GM04503 (cell line): ENCODE data around the gene GOSR2.
"Not testable (repeated sequence)": the region's sequence is repeated elsewhere in the genome, so short reads cannot be mapped to it uniquely, and the experiment has no call there.

Experiments
- DNase-seq: peaks from one replicate; pipeline ENCODE4 v3.0.0-alpha.2; 2012; ENCODE audit warnings: low read depth

The GOSR2 gene

DNA sequence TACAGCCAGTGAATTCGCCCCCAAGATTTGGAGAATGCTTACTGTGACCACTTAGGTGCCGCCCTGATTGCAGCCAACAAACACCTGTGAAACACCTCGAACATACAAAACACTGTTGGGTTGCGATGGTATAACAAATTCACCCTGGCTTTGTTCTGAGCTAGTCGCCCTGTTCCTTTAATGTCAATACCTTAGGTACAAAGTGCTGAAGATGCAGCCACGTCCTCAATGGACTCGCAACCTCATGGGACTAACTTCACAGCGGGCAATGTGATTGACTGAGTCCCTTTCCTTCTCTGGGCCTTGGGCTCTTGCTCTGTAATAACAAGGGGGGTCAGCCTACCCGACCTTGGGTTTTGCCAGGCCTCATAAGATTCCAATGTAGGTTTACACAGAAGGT is 28.9 kb upstream of the GOSR2 start:
- no peak for DNase-seq

DNA sequence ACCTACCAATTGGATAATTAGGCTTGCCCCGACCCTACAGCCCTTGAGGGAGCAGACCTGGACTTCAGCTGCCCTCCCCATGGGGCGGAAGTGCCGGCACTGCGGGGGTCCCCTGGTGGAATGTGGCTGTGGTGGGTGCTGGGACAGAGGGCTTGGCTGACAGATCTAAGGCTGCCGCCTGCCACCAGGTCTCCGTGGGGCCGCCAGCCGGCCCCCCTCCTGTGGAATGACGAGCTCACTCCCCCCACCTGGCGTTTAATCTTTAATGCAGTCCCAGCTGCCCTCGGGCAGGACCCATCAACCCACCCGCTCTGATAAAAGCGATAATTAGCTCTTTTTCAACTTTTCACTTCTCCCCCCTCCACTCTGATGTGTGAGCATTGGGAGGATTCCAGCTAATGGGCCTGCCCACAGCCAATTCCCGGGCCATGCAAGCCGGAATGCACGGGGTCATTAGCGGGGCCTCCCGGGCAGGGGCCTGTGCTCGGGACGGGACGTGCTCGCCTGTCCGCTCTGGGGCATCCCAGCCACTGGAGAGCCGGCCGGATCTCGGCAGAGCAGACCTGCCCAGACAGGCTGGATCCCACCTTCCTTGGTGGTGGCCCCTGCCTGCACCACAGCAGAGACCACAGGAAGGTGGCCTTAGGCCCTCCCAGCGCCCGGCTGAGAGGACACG is 28.3 kb upstream of the GOSR2 start:
- no peak for DNase-seq

DNA sequence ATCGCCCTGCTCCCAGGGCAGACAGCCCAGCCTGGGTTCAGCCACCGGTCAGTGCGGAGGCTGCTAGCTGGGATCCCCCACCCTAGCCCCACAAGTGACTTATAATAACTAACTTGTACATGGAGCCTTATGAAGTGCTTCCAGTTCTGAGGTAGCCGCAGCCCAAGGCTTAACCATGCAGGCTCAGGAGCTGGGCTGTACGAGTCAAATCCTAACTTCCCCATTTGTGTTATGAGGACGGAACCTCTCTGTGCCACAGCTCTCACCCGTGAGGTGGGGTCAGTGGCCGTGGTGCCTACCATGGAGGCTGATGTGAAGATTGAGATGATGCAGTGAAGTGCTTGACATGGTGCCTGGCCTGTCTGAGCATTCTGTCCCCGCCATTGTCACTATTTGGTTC is 27.8 kb upstream of the GOSR2 start:
- DNase-seq = no peak

DNA sequence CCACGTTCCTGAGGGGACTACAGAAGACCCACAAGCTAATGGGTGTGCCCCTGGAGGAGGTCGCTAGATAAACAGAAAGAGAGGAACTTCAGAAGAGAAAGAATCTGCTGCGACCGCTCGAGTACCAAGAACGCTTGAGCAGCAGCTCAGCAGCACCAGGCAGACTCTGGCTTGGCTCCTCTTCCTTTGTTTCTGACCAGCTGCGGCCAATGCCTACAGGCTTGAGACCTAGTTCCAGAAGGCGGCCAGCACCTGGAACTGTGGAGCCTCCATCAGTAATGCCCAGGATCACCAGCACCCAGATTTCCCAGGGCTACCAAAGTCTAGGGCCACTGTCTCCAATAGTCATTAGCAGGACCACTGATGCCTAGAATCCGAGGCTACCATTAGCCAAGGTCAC is 26.0 kb upstream of the GOSR2 start:
- DNase-seq = no peak

DNA sequence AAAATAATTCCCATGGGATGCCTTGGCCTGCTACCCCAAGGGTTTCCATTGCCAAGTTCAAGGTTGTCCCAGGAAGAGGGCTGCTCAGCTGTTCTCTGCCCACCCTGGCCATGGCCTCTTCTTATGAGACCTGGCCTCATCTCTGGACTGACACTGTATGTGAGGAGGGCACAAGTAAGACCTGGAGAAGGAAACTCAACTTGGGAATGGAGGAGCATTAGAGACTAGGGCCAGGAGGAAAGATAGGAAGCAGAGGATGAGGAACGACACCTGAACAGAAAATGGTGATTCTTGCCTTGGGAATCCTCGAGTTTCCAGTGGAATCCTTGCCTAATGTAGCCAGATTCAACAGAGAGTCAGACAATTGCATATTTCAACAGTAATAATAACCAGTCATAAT is 24.6 kb upstream of the GOSR2 start:
- no peak for DNase-seq

DNA sequence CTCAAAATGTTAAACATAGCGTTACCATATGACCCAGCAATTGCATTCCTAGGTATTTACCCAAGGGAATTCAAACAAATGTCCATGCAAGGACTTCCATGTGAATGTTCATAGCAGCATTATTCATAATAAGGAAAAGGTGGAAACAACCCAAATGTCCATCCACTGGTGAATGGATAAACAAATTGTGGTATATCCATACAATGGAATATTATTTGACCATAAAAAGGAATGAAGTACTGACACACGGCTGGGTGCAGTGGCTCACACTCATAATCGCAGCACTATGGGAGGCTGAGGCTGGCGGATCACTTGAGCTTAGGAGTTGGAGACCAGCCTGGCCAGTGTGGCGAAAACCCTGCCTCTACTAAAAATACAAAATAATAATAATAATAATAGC is 24.1 kb upstream of the GOSR2 start:
- no peak for DNase-seq

DNA sequence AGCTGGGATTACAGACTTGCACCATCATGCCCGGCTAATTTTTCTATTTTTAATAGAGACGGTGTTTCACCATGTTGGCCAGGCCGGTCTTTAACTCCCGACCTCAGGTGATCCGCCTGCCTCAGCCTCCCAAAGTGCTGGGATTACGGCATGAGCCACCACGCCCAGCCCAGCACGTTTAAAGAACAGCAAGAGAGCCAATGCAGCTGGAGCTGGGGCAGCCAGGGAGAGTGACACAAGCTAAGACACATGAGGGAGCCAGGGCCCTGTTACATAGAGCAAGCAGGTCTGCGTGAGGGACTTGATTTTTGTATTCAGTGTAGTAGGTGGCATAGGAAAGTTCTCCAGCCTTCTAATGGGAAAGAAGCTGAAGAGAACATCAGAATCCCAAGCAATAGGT is 21.7 kb upstream of the GOSR2 start:
- no peak for DNase-seq

DNA sequence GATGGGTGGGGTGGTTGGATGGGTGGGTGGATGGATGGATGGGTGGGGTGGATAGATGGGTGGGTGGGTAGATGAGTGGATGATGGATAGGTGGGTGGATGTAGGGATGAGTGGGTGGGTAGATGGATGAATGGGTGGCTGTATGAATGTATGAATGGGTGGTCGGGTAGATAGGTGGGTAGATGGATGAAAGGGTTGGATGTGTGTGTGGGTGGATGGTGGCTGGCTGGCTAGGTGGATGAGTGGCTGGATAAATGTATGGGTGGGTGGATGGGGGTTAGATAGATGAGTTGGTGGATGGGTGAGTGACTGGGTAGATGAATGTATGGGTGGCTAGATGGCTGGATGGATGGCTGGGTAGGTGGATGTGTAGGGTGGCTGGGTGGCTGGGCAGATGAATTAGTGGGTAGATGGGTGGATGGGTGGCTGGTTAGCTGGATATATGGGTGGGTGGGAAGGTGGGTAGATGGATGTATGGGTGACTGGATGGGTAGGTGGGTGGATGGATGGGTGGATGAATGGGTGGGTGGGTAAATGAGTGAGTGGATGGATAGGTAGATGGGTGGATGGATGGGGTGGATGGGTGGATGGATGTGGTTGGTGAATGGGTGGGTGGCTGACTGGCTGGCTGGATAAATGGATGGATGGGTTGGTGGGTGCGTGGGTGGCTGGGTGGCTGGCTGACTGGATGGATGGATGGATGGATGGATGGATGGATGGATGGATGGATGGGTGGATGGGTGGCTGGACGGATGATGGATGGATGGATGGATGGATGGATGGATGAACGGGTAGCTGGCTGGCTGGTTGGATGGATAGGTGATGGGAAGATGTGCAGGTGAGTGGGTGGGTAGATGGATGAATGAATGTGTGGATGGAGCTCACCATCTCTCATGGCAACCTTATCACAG is 18.9 kb upstream of the GOSR2 start:
- no peak for DNase-seq

DNA sequence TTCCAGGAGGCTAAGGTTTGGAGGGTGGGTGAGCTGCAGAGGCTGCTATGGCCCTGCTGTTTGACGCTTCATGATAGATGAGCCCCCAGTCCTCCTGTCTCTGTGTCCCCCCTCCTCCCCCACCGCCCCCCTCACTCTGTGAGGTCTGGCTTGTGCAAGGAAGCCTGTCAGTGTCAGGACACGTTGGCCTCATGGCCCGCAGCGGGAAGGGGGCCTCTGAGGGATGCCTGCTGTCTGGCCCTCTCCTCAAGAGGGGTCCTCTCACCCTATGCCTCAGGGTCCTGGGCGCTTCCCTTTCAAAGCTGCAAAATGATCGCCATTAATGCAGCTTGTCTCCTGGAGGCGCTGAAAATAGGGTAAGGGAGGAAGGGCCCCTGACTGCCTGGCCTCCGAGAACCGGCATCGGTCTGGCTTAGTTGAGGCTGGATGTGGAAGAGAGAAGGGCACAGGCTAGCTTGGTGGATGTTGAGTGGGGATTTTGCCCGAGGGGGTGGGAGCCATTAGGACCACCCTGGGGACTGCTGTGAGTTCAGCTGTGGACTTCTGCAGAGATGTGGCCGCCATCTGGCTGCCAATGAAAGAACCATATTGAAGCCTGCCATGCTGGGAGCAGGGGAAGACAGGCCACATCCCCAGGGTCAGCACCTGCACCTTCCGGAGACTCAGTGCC is 14.8 kb upstream of the GOSR2 start:
- no peak for DNase-seq

DNA sequence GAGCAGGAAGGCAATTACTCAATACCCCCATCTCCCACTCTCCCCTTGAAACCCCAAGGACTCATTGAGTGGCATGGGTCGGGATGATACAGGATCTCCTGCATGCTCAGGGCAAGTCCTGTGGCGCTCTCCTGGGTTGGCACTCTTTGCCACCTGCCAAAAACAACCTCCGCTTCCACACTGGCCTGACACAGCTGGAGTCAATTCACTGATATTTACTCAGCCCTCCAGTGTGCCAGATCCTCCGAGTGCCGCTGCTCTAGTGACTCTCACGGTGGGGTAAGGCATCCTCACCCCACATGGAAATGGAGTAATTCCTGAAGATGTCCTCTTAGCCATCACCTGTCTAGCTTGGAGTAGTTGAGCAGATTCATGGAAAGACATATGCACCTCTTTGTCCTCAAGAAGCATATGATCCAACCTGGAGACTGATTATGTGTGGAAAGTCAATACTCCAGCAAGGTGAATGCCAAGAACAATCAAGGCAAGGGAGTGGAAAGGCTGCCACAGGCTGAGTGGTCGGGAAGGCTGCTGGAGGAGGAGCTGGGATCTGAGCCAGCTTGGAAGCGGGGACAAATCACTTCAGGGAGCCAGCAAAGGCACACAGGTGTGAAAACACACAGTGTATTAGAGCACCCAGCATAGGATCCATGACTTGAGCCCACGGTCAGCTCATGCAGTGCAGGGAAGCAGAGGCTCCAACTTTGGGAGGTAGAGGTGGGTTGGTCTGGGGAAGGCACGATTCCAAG is 12.6 kb upstream of the GOSR2 start:
- DNase-seq = no peak

DNA sequence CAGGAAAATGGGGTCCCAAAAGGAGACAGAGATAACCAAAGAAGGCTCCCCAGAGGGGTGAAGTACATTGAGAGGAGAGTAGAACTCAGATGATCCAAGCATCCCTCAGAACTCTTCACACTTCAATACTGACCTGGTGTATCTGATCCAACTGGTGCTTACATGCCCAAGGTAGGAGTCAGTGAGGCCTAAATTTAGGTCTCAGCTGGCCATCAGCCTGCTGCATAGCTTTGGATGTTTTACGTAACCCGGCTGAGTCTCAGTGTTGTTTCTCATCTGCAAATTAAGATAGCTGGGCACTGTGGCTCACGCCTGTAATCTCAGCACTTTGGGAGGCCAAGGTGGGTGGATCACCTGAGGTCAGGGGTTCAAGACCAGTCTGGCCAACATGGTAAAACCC is 11.6 kb upstream of the GOSR2 start:
- DNase-seq = no peak

DNA sequence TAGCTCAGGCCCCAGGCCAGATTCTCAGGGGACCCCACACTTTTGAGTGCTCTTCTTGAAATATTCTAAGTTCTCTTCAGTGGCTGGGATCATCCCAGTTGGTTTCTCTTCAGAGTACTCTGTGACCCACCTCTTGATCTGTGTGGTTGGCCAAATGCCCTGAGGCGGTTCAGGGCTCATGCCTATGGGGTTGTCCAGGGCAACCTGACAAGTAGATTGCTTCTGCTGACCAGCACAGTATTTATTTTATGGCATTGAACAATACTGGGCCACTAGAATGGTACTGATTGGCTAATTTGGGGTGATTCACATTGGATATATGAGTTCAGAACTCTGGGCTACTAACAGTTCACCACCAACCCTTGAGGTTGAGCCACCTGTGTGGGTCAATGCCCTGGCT is 7.4 kb upstream of the GOSR2 start:
- DNase-seq = no peak

DNA sequence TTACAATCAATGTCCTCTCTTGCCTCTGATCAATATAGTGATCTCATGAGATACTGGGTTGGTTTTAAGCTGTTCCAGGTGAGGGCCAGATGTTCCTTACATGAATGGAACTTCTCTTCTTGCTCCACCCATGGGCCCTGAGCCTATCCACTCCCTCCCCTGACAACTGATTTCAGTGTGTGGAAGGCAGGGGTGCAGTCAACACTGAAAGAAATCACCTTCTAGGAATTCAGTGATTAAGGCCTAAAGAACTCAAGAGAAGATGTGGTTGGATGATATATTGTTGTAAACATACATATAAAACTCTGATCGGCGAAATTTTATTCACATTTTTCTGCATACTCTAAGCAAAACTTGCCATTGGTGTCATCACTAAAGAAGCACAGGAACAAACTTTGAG is 6.7 kb upstream of the GOSR2 start:
- peak; percentile 33 for DNase-seq

DNA sequence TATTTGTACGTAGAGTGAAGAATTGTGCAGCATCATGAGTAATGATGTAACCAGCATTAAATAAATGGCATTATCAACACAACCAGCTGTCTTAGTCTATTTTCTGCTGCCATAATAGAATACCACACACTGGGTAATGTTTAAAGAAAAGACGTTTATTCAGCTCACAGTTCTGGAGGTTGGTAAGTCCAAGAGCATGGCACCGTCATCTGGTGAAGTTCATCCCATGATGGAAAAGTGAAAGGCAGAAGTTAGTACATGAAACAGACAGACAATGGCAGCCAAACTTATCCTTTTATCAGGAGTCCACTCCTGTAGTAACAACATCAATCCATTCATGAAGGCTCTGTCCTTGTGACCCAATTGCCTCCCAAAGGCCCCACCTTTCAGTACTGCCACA is 6.3 kb upstream of the GOSR2 start:
- no peak for DNase-seq

DNA sequence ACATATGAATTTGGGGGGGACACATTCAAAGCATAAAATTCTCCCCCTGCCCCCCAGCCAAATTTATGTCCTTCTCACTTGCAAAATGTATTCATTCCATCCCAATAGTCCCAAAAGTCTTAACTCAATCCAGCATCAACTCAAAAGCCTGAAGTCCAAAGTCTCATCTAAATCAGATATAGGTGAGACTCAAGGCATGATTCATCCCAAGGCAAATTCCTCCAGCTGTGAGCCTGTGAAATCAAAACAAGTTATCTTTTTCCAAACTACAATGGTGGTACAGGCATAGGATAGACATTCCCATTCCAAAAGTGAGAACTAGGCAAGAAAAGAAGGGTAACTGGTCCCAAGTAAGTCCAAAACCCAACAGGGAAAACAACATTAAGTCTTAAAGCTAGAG is 5.9 kb upstream of the GOSR2 start:
- DNase-seq = no peak

DNA sequence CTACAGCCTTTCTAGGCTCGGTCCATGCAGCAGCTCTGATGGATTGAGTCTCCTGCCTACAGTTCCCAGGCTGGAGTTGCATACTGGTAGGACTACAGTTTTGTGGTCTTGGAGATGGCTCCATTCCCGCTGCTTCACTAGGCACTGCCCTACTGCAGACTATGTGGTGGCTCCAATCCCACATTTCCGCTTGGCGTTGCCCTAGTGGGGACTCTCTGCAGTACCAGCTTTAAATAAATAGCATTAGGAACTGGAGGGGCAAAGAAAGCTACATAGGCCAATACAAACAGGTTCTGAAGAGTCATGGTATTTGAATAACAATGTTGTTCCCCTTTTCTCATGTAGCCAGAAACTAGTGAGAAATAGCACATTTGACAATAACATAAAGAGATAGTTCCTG is 5.4 kb upstream of the GOSR2 start:
- DNase-seq = no peak

DNA sequence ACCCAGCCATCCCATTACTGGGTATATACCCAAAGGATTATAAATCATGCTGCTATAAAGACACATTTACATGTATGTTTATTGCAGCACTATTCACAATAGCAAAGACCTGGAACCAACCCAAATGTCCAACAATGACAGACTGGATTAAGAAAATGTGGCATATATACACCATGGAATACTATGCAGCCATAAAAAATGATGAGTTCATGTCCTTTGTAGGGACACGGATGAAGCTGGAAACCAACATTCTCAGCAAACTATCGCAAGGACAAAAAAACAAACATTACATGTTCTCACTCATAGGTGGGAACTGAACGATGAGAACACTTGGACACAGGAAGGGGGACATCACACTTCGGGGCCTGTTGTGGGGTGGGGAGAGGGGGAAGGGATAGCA is 998 bp upstream of the GOSR2 start:
- not testable (repeated sequence) for DNase-seq

DNA sequence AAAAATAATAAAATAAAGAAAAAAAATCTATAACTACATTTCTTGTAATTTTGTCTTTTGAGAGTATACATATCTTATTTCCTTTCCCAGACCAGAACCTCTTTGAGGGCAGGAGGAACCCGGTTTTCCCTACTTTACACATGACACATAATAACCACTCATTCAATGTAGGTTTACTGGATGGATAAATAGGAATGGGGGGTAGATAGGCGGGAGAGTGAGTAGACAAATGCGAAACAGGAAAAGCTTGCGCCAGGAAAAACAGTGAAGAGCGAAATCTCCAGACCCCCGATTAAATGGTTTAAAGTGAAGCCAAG is 515 bp upstream of the GOSR2 start:
- no peak for DNase-seq

DNA sequence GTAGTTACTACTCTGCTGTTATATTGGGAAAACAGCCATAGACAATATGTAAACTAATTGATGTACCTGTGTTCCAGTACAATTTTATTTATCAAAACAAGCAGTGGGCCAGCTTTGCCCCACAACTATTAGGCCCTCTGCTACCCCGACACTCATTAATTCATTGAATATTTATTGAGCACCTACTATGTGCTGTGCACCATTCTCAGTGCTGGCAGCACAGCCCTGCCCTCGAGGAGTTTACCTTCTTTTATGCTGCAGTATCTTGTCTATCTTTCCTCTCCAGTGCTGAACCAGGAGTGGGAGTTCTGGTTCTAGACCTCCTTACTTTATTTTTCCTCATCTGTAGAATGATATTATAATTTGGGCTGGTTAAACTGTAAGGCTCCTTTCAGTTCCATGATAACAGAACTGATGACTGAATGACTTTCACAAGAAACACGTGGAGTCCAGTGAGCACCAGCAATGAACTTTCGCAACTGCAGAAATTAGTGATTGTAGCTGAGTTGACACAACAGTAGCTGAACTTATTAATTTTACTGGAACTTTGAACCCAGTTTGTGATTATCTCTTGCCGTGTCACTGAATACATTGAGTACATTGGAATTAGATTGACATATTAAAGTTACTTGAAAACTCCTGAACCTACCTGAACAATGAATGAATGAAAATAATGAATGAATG is 2.4 kb downstream of the GOSR2 start:
- no peak for DNase-seq

DNA sequence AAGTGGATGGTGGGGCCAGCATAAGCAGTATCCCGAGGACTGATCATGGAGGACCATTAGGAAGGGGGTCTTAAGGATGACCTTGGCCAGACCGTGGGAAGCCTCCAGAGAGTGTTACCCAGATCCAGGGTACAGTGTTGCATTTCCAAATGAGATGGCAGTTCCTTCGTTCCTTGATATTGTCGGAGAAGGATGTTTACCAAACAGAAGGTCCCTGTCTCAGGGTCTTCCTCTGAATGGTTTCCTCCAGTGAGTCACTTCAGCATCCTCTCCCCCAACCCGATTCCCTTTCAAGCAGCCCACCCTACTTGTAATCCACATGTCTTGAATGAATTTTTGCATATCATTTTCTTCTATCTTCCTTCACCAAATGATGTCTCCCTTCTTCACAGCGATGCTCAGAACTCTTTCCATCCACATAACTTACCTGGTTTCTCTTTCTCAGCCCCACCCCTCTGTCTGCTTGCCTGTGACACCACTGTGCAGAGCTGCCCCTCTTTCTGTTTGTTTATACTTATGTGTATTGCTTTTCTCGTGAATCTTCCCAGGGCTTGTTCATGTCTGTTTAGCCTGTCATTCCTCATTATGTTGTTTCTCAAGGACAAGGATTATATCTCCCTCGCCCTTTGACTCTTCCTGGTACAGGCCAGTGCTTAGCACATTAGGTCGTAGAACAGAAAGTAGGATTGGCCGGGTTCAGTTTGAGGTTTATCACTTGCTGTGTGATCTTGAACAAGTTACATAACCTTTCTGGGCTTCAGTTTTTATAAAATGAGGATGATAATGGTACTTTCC is 5.7 kb downstream of the GOSR2 start:
- DNase-seq = no peak

DNA sequence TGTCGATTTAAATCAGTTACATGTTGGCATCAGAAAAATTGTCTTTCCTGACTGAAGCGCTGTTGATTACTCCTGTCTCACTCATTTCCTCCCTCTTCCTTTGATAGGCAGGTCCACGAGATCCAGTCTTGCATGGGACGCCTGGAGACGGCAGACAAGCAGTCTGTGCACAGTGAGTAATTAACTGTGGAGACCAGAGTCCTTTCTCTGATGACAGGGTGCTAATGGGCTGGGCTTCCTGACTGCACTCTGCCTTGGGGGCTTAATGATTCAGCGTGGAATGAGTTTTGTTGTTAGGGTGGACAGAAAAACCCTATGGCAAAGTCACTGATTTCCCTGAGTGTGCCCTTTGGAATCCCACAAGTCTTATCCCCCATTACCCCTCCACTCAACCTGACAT is 6.5 kb downstream of the GOSR2 start:
- DNase-seq = no peak
